ENCODE data around the gene SEC22A.

- no peak for TF ChIP-seq CTCF (IDR thresholded peaks at IDR 0.05)
- no peak for TF ChIP-seq POLR2A (IDR thresholded peaks at IDR 0.05)
Observed at GRCh38 chr3:123299581-123299980, 97.8 kb downstream of the SEC22A start.
